GM18873 (cell line): ENCODE results near the gene SPECC1L.

Source experiments
- ATAC-seq: cut with Tn5 transposase; IDR thresholded peaks from one replicate; pipeline ENCODE4 v1.9.1; 2021; ENCODE audit warnings: mild to moderate bottlenecking, moderate library complexity, moderate number of reproducible peaks; ENCODE audit not compliant: unreplicated experiment, low FRiP score

SPECC1L gene

GRCh38 chr22:24355574-24355973 lies 84.9 kb downstream of the SPECC1L start:
- no peak for ATAC-seq

GRCh38 chr22:24357547-24357946 lies 86.9 kb downstream of the SPECC1L start:
- no peak for ATAC-seq

DNA sequence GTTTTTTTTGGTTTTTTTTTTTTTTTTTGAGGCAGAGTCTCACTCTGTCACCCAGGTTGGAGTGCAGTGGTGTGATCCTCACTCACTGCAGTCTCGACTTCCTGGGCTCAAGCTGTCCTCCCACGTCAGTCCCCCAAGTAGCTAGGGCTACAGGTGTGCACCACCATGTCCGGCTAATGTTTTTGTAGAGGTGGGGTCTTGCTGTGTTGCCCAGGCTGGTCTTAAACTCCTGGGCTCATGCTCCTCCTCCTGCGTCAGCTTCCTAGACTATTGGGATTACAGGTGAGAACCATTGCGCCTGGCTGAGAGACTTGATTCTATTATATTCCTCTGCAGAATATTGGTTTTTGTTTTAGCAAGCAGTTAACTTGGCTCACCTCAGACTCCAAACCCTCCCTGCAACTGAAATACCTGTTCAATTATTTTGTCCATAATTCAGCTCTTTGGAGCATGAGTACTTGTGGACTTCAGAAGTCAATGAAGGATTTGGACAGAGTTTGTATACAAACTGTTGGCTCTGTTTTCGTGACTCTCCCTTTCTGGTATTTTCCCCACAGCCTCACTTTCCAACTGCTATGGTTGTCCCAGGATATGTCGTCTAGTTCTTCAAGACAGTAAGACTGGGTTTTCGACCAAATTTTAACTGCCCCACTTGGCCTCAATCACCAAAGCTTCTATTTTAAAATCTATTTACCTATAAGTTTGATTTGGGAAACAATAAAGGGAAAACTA lies 87.6 kb downstream of the SPECC1L start:
- no peak for ATAC-seq

DNA sequence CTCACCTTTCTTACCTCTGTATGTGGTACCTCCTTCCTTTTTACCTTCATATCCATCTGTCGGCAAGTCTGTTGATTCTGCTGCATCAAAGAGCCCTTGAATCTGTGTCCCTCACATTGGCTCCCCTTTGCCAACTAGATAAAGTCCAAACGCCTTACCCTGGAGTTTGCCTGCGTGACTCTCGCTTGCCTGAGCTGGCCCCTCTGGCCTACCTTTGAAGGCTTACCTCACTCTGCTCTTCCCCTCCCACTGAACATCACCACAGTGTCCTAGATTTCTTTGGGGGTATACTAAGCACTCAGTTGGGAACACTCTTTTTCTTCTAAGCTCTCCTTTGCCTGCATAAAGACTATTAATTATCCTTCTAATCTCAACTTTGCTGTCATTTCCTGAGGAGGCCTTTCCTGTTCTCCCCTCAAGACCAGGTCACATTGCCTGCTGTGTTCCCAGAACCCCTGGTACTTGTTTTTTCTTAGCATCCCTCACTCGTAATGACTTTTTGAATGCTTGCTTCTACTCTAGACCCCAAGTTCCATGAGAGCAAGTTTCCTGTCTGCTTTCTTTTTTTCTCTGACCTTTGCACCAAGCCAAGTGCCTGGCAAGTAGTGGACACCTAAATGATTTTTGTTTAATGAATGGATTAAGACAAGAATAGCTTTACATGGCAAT lies 89.0 kb downstream of the SPECC1L start:
- no peak for ATAC-seq

DNA sequence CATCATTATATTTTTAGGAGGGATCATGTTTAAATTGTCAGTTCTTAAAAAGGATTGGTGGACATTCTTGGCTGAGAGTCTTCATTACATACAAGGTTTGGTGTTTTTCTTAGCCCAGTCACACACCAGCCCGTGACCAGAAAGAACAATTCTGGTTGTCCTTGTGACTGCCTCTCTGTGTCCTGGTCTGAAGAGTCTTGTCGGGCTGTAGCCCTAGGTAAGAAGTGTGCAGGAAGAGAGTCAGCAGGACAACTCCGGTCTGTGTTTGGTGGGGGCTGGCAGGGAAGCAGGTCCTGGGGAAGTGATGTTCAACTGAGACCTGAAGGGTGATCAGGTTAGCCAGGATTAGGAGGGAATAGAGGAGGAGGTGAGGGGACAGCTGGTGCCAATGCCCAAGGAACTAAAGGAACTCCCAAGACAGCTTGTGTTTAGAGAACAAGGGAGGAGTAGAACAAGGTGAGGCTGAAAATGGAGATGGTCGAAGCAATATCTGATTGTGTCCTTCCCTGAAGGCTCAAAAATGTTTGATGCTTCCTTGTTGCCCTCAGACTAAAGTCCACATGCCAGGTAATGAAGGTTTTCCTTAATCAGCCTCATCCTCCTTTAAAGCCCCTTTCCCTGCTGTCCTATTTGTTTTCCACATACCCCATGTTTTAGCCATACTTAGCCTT lies 91.5 kb downstream of the SPECC1L start:
- ATAC-seq = no peak

DNA sequence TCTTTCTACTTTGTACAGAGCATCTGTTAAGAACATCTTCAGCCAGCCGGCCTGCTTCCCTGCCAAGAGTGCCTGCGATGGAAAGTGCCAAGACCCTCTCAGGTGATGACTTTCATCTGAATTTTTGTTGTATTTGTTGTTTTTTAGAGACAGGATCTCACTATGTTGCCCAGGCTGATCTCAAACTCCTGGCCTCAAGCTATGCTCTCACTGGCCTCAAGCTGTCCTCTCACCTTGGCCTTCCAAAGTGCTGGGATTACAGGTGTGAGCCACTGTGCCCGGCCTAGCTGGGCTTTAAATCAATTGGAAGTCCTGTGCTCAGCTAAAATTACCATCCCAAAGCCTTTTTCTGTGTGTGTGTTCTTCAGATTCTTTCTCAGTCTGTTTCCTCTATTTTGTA lies 92.6 kb downstream of the SPECC1L start:
- no peak for ATAC-seq

- no peak for ATAC-seq
Observed at GRCh38 chr22:24366701-24367100, 96.1 kb downstream of the SPECC1L start.

- no peak for ATAC-seq
Observed at GRCh38 chr22:24367841-24368240, 97.2 kb downstream of the SPECC1L start.

DNA sequence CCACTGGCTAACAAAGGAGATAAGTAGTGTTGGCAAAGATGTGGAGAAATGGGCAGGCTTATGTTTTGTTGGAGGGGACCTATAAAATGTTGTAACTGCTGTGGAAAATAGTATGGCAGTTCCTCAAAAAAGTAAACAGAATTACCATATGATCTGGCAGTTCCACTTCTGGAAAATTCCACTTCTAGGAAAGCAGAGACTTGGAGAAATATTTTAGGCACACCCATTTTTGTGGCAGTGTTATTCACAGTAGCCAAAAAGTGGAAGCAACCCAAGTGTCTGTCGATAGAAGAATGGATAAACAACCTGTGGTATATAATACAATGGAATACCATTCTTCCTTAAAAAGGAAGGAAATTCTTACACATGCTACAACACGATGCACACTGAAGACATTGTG lies 99.8 kb downstream of the SPECC1L start:
- no peak for ATAC-seq

DNA sequence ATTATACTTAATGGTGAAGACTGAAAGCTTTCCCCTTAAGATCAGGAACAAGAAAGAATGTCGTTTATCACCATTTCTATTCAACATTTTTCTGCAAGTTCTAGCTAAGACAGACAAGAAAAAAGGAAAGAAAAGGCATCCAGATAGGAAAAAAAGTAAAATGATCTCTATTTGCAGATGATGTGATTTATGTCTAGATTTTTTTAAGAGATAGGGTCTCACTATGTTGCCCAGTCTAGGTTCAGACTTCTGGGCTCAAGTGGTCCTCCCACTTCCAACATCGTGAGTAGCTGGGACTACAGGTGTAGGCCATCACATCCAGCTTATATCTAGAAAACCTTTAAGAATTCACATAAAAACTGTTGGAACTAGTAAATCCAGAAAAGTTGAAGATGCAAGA lies 105.4 kb downstream of the SPECC1L start:
- ATAC-seq = no peak

GRCh38 chr22:24376586-24376985 lies 106.0 kb downstream of the SPECC1L start:
- ATAC-seq = no peak

DNA sequence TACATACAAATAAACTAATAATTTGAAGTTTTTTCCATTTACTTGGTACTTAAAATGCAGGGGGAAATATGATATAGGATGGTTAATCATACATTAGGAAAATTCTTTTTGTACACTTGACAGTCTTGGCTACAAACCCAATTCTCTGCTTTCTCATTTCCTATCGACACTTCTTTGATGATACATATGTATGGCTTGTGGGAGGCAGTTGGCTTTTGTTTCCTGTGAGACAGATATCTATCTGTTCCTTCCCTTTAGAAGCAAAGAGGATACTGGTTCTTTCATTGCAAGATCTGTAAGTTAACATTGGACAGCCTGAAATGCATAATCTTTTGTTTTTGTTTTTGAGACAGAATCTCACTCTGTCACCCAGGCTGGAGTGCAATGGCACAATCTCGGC lies 108.9 kb downstream of the SPECC1L start:
- no peak for ATAC-seq

DNA sequence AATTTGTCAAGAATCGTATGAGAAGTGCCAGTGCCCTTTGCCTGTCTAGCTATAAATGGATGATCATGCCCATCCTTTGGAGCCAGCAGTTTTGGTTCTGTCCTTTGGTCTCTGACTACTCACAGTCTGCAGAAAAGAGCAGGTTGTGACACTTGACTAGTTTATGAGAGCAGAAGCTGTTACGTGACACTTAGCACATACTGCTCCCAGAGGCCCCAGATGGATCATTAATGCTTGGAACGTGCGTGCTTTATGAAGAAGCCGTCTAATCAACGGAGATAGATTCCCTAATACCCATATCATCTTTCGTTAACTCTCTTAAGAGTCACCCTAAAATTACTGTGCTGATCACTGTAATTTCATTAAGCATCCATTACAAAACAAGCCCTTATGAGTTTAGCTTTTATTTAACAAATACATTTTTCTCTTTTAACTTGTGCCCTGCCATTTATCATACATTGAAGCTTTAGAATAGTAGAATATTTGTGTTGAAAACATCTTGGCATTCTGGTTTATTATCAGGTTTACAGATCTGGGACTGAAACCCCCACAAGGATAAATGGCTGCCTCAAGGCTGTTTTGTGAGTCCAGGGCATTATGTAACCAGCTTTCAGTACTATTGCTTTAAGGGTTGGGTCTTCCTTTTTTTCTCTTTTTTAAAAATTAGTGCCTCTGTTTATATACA lies 109.7 kb downstream of the SPECC1L start:
- no peak for ATAC-seq

- ATAC-seq = no peak
Observed at GRCh38 chr22:24380905-24381230, 110.2 kb downstream of the SPECC1L start.

DNA sequence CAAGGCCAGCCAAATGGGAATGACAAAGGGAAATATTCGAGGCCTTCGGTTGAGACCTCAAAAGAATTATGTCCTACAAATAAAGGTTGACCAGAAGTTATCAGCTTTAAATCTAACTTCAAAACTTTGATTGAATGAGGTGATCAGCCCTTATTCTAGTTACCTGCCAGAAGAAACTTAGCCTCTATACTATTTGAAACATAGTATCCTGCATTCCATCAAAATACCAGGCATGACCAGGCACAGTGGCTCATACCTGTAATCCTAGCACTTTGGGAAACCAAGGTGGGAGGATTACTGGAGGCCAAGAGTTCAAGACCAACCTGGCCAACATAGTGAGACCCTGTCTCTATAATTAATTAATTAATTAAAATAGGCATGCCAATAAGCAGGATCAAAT lies 112.4 kb downstream of the SPECC1L start:
- ATAC-seq = no peak

GRCh38 chr22:24384131-24384530 lies 113.5 kb downstream of the SPECC1L start:
- no peak for ATAC-seq

DNA sequence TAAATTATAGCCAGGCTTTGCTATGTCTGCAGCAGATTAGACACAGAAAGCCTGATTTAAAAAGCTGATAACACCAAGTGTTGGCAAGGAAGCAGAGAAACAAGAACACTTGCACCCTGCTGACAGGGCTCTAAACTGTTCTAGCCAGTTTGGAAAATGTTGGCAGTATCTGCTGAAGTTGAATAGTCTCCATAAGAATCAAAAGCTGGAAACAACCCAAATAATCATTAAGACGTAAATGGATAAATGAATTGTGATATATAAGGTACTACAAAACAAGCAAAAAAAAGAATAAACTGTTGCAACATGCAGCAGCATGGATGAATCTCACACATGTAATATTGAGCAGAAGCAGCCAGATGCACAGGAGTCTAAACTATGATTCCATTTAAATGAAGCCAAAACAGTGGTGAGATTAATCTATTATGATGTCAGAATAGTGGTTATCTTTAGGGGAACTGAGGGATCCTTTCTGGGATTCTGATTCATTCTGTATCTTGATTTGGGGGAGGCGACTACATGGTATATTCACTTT lies 116.4 kb downstream of the SPECC1L start:
- ATAC-seq = no peak

DNA sequence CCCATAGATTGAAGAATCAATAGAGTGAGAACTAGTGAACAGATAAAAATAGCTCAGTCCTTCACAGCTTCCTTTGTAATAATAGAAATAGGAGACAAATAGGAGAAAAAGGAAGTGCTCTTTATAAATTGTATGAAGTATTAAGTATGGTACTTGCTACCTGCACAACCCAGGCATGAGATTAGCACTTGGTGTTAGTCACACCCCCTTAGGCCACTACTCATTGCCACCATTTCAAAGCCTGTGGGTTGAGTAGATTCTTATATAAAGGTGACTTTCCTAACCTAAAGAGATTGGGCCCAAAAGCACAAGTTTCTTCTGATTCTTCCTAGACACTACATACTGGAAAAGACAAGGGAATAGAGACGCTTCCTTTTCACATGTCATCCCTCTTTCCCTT lies 119.0 kb downstream of the SPECC1L start:
- no peak for ATAC-seq

- ATAC-seq = no peak
Observed at GRCh38 chr22:24390156-24390555, 119.5 kb downstream of the SPECC1L start.

- no peak for ATAC-seq
Observed at GRCh38 chr22:24390576-24390975, 119.9 kb downstream of the SPECC1L start.

GRCh38 chr22:24391836-24392217 lies 121.2 kb downstream of the SPECC1L start:
- ATAC-seq = no peak
